T-helper 17 cell (primary cell): Measurements from ENCODE around the gene TFF2. TPM values are rescaled to one million over a fixed set of nuclear protein-coding genes. Genes with fewer than 3 reads are reported as not detected.

Experiments
- ATAC-seq: fragments of 150-1000 bp; cut with Tn5 transposase; 2 replicates; pipeline ENCODE4 v1.10.0; 2021; ENCODE audit warnings: mild to moderate bottlenecking, moderate library complexity
- DNase-seq, 3 donors: peaks; one replicate each; pipeline versions ENCODE4 v3.0.0 to v3.0.0-alpha.2; 2020 to 2021
- H3K9me3 ChIP-seq: one replicate; pipeline ENCODE4 v1.7.0; 2013; ENCODE audit warnings: low read length, mild to moderate bottlenecking; ENCODE audit not compliant: control insufficient read depth, poor library complexity, severe bottlenecking
- H3K27ac Mint-ChIP-seq: one replicate; pipeline ENCODE4 v1.8.0; 2022; ENCODE audit warnings: mild to moderate bottlenecking, moderate library complexity, mixed read lengths
- H3K27me3 Mint-ChIP-seq: one replicate; pipeline ENCODE4 v1.8.0; 2022; ENCODE audit warnings: mixed read lengths
- H3K36me3 Mint-ChIP-seq: one replicate; pipeline ENCODE4 v1.8.0; 2022; ENCODE audit warnings: low read depth, mixed read lengths
- H3K4me1 Mint-ChIP-seq: one replicate; pipeline ENCODE4 v1.8.0; 2022; ENCODE audit warnings: mild to moderate bottlenecking, mixed read lengths
- H3K4me3 Mint-ChIP-seq: one replicate; pipeline ENCODE4 v1.8.0; 2022; ENCODE audit warnings: mild to moderate bottlenecking, moderate library complexity, mixed read lengths
- total RNA-seq, 4 donors: library from RNA in 2 of 4; stranded (reverse) in 2 of 4; gene quantifications; one replicate each; pipeline ENCODE4 v1.2.3 and lab custom pipeline; 2022 to 2026

The TFF2 gene
- total RNA-seq, 2 donors from 2014 or later = not detected

- Mint-ChIP-seq H3K4me3 (no peak overlapping the region), H3K27ac (no peak overlapping the region), H3K4me1 (peaks cover 4% of the 10 kb centered on the region), H3K36me3 (no peaks in the 10 kb centered on the region), H3K27me3 (peaks cover 2% of the 10 kb centered on the region)
- ATAC-seq (no peak), DNase-seq (no peak)
- no peaks in the 10 kb centered on the region for H3K9me3 ChIP-seq
Measured at GRCh38 chr21:42312626-42313104, 38.1 kb downstream of the TFF2 start.

DNA sequence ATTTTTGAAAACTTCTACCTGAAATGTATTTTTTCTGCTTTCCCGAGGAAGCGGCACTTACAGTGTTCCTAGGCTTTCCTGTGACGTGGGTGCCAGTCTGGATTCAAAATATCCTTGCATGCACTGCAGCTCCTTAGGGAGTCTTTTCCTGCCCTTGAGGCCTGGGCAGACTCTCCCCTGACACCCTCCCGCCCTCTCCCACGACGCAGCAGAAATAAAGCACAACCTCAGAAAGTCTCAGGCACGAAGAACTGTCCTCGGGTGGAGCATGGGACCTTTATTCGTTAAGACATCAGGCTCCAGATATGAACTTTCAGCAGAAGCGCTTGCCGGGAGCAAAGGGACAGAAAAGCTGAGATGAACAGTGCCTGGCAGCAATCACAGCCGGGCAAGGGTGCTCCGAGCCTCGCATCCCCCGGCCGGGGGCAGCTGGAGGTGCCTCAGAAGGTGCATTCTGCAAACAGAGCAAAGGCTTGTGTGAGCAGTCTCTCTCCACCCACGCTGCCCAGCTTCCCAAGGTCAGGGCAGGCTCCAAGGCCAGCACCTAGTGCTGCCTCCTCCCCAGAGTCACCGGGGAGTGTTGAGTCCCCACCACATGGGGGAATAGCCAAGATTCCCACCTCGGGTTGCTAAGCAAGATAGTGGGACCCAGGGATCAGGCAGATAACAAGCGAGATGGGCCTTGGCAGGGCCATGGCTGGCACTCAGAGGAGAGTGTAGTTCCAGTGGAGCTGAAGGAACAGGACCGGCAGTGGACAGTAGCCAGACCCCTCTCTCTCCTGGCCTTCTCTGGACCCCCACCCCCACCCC lies 38.8 kb downstream of the TFF2 start:
- Mint-ChIP-seq H3K4me3 (no peak overlapping the region), H3K4me1 (peaks cover 4% of the 10 kb centered on the region), H3K36me3 (no peaks in the 10 kb centered on the region), H3K27ac (no peak overlapping the region), H3K27me3 (peaks cover 3% of the 10 kb centered on the region)
- no peaks in the 10 kb centered on the region for H3K9me3 ChIP-seq
- DNase-seq (no peak), ATAC-seq (no peak)

DNA sequence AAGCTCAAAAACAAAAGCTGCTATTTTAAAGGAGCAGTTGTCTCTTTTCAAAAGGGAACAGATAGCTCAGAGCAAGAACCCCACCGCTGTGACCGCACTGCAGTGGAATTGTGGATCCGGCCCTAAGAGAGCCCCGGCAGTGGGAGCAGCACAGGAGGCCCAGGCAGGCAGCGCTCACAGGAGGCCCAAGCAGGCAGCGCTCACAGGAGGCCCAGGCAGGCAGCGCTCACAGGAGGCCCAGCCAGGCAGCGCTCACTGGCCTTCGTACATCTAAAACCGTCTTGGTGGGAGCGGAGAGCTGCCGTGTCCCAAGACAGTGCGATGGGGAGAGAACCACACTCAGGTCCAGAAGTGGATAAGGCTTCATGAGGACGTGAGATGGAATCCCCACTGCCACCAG lies 39.6 kb downstream of the TFF2 start:
- Mint-ChIP-seq H3K4me1 (peaks cover 4% of the 10 kb centered on the region), H3K36me3 (no peaks in the 10 kb centered on the region), H3K27ac (no peak overlapping the region), H3K27me3 (peaks cover 9% of the 10 kb centered on the region), H3K4me3 (no peak overlapping the region)
- no peak for DNase-seq
- ATAC-seq = no peak
- no peaks in the 10 kb centered on the region for H3K9me3 ChIP-seq

DNA sequence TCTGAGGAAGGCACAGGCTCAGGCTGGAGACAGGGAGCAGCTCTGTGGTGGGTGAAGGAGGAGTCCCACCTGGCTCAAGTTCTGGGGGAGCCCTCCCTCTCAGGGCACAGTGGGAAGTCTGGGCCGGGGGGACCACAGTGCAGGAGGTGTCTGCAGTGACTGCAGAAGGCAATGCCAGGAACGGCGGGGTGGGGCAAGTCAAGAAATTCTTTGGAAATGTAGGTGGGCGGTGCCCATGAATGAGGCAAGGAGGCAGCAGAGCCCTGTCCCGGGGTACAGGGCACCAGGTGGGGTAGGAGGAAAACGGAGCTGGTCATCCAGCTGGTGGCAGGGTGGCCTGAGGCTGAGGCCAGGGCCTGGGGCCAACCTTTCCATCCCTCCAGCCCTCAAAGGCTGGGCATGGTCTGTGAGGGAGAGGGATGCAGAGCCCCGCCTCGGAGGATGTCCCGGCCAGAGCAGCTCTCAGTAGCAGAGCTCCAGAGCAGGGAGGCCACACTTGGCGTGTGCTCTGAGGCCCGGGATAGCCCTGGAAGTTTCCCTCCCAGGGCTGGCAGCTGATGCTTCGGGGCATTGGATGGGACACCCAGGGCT lies 40.3 kb downstream of the TFF2 start:
- DNase-seq (no peak), ATAC-seq (no peak)
- Mint-ChIP-seq H3K4me3 (no peak overlapping the region), H3K36me3 (no peaks in the 10 kb centered on the region), H3K27ac (no peak overlapping the region), H3K4me1 (peaks cover 4% of the 10 kb centered on the region), H3K27me3 (peaks cover 15% of the 10 kb centered on the region)
- H3K9me3 ChIP-seq = no peaks in the 10 kb centered on the region

DNA sequence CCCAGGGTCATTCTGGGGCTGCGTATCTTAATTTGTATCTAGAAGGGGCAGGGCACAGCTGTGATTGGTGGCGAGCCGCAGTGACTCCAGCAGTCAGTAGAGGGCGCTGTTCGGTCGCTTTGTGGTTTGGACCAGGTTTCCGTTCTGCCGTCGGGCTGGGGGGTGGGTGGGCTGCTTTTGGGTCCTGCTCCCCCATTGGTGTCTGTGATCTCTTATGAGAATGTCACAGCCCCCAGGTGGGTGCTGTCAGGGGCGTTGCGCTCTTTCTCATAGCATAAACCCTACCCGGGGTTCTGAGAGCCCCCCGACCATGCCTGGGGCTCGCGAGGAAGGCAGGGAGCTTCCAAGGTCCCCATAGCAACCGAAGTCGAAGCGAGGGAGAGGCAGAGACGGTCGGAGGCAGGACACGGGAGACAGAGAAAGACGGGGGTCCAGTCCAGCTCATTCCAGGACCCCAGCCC lies 41.0 kb downstream of the TFF2 start:
- Mint-ChIP-seq H3K27ac (no peak overlapping the region), H3K4me1 (peaks cover 4% of the 10 kb centered on the region)
- ATAC-seq = peak; percentile 77

GRCh38 chr21:42308914-42309752 lies 41.7 kb downstream of the TFF2 start:
- Mint-ChIP-seq H3K4me3 (no peak overlapping the region), H3K36me3 (no peaks in the 10 kb centered on the region), H3K4me1 (peaks cover 4% of the 10 kb centered on the region), H3K27me3 (peaks cover 16% of the 10 kb centered on the region), H3K27ac (no peak overlapping the region)
- DNase-seq (no peak), ATAC-seq (no peak)
- H3K9me3 ChIP-seq = no peaks in the 10 kb centered on the region

More for the DNA sequence above, 41.0 kb downstream of the TFF2 start:
- peak; percentile 44 to 64 (median 52) for DNase-seq
- Mint-ChIP-seq H3K36me3 (no peaks in the 10 kb centered on the region), H3K27me3 (peaks cover 16% of the 10 kb centered on the region), H3K4me3 (no peak overlapping the region)
- H3K9me3 ChIP-seq = no peaks in the 10 kb centered on the region

DNA sequence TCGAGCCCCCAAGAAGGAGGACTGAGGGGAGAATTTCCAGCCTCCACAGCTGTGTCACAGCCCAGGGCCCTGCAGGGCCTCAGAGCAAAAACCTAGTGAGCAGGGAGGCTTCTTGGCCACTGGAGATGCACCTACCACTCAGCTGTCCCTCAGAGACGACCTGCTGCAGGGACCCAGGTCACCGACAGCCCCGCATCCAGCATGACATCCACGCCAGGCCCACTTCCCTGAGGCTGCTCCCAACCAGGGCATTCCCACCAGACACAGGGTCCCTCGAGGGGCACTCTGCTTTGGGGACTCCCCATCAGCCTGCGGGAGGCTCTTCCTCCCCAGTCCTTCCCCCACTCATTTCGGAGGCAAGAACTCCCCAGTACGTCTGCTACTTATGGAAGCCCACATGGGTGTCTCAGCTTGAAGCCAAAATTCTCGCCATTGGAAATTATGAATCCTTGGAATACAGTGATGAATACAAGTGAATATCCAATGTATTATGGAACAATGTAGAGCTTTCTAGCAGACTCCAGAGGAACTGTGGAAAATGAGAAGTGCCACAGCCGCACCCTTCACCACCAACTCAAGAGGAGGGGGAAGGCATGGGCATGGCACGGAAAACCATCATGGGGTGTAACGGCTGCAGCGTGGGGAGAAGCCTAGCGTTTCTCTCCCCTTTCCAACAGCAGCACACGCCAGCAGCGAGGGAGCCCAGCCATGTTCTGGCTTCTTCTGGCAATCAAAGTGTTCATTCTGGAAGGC lies 42.5 kb downstream of the TFF2 start:
- DNase-seq = no peak
- H3K27ac Mint-ChIP-seq = no peak overlapping the region

GRCh38 chr21:42307106-42307505 lies 43.7 kb downstream of the TFF2 start:
- peaks cover 16% of the 10 kb centered on the region for H3K27me3 Mint-ChIP-seq
- no peak overlapping the region for H3K27ac Mint-ChIP-seq
- no peaks in the 10 kb centered on the region for H3K36me3 Mint-ChIP-seq
- ATAC-seq (no peak), DNase-seq (no peak)
- H3K4me3 Mint-ChIP-seq = no peak overlapping the region
- H3K9me3 ChIP-seq = no peaks in the 10 kb centered on the region
- H3K4me1 Mint-ChIP-seq = peaks cover 4% of the 10 kb centered on the region

More for the DNA sequence above, 42.5 kb downstream of the TFF2 start:
- H3K4me1 Mint-ChIP-seq = peaks cover 4% of the 10 kb centered on the region
- no peaks in the 10 kb centered on the region for H3K9me3 ChIP-seq
- no peak overlapping the region for H3K4me3 Mint-ChIP-seq
- no peak for ATAC-seq
- H3K27me3 Mint-ChIP-seq = peaks cover 16% of the 10 kb centered on the region
- no peaks in the 10 kb centered on the region for H3K36me3 Mint-ChIP-seq

DNA sequence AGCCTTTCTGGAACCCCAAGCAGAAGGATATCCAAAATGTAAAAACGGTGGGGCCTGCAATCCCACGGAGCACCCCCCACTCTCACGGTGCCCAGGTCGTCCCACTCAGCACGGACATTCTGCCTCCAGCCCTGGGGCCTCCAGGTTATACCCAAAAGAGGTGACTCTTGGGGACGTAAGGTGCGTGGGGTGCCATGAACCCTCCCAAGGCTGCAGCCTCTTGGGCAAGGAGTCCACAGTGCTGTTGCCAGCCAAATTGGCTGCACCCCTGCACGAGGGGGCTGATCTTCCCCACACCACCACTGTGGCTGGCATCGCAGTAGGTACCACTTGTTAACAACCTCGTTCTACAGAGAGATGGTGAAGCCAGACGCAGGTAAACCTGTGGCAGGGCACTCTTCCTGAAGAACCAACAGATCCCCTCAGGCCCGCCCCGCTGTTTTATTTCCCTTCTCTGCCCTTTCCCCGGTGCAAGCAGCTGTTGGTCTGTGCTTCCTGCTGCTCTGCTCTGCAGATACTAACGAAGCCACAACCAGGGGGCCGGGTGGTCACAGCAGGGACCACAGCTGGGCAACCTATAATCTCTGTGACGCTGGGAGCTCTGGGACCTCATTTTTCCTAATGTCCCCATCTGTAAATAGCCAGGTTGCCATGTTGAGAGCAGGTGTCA lies 44.3 kb downstream of the TFF2 start:
- H3K27ac Mint-ChIP-seq = no peak overlapping the region
- no peak for ATAC-seq

DNA sequence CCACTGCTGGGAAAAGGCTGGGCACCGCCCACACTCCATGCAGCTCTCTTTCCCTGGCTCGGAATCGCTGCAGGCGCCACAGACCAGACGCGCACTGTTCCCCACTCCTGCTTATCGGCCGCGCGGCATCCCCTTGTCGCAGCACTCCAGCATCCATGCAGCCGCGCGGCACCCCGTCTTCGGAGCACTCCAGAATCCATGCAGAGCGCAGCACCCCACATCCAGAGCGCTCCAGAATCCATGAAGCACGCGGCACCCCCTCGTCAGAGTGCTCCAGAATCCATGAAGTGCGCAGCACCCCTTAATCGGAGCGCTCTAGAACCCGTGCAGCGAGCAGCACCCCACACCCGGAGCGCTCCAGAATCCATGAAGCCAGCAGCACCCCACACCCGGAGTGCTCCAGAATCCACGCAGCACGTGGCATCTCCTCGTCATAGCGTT lies 45.1 kb downstream of the TFF2 start:
- no peak for ATAC-seq
- no peaks in the 10 kb centered on the region for H3K36me3 Mint-ChIP-seq
- DNase-seq = no peak
- H3K9me3 ChIP-seq = no peaks in the 10 kb centered on the region
- H3K27ac Mint-ChIP-seq = peak overlapping the region; percentile 49
- peaks cover 4% of the 10 kb centered on the region for H3K4me1 Mint-ChIP-seq
- peaks cover 16% of the 10 kb centered on the region for H3K27me3 Mint-ChIP-seq
- no peak overlapping the region for H3K4me3 Mint-ChIP-seq

More for the DNA sequence above, 44.3 kb downstream of the TFF2 start:
- H3K36me3 Mint-ChIP-seq = no peaks in the 10 kb centered on the region
- no peak for DNase-seq
- H3K27me3 Mint-ChIP-seq = peaks cover 16% of the 10 kb centered on the region
- no peaks in the 10 kb centered on the region for H3K9me3 ChIP-seq
- peaks cover 4% of the 10 kb centered on the region for H3K4me1 Mint-ChIP-seq
- H3K4me3 Mint-ChIP-seq = no peak overlapping the region

DNA sequence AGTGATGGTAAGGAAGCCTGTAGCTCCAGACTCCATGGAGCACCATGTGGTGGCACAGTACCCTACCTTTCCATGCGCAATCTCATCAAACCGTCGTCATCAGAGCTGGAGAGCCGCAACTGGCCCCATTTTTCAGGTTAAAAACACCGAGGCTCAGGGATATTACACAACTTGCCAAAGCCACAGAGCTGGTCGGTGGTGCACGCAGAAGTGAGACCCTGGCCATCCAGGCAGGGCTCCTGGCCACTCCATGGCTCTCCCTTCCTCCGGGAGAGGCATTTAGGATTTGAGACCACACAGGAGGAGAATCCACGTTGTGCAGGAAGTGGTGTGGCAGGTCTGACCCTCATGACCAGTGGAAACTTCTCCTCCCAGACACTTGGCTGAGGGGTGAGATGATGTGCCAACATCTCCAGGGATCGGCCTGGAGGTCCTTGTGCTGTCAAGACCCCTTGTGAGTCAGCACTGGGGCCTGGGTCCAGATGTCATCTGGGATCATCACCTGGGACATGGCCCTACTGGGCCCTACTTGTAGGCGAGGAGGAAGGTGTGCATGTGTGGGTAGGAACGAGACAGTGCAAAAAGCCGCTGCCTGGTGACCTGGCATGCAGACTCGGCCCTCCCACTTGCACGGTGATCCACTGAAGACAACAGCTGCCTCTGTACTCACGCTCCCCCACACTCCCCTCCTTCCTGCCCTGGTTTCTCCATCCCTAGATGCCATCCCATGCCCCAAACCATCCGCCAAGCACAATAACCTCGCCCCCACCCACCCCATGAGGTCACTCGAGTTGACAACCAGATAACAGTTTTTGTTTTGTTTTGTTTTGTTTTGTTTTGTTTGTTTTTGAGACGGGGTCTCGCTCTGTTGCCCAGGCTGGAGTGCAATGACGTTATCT lies 46.0 kb downstream of the TFF2 start:
- no peaks in the 10 kb centered on the region for H3K36me3 Mint-ChIP-seq
- DNase-seq (no peak), ATAC-seq (no peak)
- no peaks in the 10 kb centered on the region for H3K9me3 ChIP-seq
- H3K4me3 Mint-ChIP-seq = no peak overlapping the region
- peaks cover 4% of the 10 kb centered on the region for H3K4me1 Mint-ChIP-seq
- peak overlapping the region; percentile 49 for H3K27ac Mint-ChIP-seq
- H3K27me3 Mint-ChIP-seq = peaks cover 16% of the 10 kb centered on the region
